HG03135 (cell line): ENCODE measurements around the gene ACSBG1.
A peak's percentile ranks its signal among the peaks of the same experiment; 100 is the strongest.
"Not testable (repeated sequence)": the region's sequence is repeated elsewhere in the genome, so short reads cannot be mapped to it uniquely, and the experiment has no call there.

Experiments
- ATAC-seq: cut with Tn5 transposase; IDR thresholded peaks from one replicate; pipeline ENCODE4 v1.9.1; 2021; ENCODE audit warnings: mild to moderate bottlenecking, moderate library complexity; ENCODE audit not compliant: unreplicated experiment

The ACSBG1 gene

GRCh38 chr15:78170848-78171773, 63.3 kb downstream of the ACSBG1 start:
- ATAC-seq, result no peak

- no peak for ATAC-seq
Observed at GRCh38 chr15:78168608-78169007, 65.8 kb downstream of the ACSBG1 start.

DNA sequence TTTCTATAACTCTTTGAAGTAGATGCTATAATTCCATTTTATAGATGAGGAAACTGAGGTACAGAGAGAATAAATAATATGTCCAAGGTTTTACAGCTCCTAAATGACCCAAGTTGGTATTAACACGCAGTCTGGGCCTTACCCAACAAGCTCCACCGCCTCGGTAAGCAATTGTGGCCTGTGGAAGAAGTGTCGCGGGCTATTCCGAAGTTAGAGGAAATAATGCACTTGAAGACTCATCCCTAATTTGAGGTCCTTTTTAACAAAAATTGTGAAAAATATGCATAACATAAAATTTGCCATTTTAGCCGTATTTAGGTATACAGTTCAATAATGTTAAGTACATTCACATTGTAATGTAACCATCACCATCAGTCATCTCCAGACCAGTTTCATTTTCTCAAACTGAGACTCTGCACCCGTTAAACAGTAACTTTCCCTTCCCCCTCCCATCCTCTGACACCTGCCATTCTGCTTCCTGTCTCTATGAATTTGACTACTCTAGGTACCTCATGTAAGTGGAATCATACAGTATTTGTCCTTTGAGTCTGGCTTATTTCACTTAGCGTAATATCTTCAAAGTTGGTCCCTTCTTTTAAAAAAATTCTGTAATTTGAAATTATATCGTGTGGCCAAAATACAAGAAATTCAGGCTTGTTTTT, 67.0 kb downstream of the ACSBG1 start:
- ATAC-seq, result peak; percentile 71

- ATAC-seq, result no peak
Observed at GRCh38 chr15:78164010-78164409, 70.4 kb downstream of the ACSBG1 start.

- no peak for ATAC-seq
Observed at GRCh38 chr15:78162038-78162437, 72.3 kb downstream of the ACSBG1 start.

DNA sequence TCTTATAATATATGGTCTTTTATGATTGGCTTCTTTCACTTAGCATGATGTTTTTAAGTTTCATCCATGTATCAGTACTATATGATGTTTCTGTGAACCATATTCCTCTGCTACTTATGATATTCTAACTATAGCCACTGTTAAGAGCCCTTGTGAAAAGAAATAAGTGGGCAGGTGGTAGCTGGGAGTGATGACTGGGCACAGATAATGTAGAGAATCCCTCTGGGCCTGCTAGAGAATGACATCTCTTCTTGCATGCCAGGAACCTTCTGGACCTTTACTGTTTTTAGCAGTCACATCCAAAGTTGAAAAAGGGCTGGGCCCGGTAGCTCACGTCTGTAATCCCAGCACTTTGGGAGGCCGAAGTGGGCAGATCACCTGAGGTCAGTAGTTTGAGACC, 75.0 kb downstream of the ACSBG1 start:
- ATAC-seq, result no peak

- no peak for ATAC-seq
Observed at GRCh38 chr15:78157203-78157602, 77.2 kb downstream of the ACSBG1 start.

- ATAC-seq, result no peak
Observed at GRCh38 chr15:78156653-78157052, 77.7 kb downstream of the ACSBG1 start.

DNA sequence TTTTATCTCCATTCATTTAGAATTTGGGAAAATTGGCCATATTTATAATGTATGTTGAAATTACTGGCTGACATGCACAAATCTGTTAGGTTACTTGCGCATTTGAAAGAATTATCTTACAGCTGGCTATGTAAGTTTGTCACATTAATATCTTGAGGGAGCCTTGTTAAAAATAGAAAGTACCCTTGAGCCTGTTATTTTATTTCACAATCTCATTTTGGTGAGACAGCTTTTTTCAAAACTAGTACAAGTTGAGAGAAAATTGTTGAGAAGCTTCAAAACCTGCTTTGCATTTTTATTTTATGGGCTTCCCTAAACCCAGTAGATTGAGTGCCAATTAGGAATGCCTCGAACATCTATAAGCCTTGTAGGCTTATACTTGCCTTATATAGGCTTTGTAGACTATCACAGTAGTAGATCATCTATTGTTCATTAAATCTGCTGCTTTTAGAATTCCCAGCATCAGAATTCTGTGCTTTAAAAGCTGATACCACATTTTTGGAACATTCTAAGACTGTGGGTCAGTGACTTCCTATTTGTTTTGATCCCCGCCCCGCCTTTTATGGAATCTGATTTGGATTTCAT, 78.9 kb downstream of the ACSBG1 start:
- no peak for ATAC-seq

DNA sequence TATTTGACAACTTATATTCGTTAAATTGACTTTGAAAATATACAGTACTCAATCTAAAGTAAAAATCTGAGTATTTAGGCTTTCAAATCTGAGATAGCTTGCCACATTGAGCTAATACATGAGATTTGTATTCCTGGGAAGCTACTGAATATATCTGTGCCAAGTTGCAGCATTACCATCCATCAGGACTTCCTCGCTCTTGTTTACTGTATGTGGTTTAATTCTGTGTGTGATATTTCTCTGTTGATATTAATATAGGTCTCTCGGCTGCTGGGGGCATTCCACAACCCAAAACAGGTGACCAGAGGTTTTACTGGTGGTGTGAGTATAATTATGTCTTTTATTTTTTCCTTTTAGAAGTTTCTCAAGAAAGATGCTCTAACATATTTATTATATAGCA, 79.4 kb downstream of the ACSBG1 start:
- no peak for ATAC-seq

DNA sequence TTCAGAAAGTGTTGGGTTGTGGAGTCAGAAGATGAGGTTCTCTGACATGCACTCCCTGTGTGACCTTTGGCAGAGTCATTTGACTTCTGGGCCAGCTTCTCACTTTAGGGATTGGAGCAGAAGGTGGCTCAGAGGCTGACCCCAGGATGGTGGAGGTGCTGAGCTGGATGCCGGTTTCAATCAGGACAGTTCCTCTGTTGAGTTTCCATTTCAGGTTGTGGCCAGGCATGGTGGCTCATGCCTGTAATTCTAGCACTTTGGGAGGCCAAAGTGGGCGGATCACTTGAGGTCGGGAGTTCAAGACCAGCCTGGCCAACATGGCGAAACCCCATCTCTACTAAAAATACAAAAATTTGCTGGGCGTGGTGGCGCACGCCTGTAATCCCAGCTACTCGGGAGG, 83.3 kb downstream of the ACSBG1 start:
- not testable (repeated sequence) for ATAC-seq

DNA sequence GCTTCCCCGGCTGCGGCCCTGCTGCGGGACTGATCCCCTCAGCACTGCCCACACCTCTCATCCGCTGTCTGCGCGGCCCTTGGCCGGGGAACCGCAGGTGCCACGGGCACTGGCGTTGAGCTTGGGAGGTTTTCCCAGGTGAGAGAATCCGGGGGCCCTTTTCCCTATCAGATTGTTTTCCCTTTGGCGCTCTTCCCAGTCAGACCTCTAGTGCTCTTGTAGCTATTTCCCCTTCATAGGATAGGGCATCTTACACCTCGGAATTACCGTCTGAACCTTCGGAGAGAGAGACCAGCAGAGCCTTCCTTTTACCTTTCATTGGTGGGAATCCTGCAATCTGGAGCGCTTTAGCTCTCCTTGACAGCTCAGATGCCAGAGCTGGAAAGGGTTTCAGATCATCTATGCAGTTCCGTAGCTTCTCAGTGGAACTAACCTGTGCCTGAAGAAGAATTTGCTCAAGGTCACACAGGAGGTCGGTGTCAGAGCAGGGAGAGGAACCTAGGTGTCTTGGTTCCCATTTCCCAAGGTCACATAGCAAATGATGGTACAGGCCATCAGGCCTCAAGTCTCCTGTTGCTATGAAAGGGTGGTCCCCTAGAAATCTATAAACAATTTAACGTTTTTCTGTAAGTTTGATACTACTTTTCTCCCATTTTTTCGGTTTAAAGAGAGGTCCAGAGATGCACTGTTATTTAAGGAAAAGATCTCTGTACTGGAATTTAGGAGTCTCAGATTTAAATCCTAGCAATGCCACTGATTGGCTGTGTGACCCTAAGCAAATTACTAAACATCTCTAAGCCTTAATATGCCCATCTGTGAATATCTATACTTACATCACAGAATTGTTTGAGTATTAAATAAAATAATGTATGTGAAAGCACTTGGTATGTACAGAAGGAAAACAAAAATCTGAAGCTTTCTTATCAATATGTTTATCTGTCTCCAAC, 84.3 kb downstream of the ACSBG1 start:
- ATAC-seq, result no peak

- peak; percentile 79 for ATAC-seq
Observed at GRCh38 chr15:78149068-78149804, 85.1 kb downstream of the ACSBG1 start, which contains the start of gene IDH3A. Gene IDH3A (plus strand): TSS chr15:78149362. CDS start chr15:78149404, 42 bp downstream.

DNA sequence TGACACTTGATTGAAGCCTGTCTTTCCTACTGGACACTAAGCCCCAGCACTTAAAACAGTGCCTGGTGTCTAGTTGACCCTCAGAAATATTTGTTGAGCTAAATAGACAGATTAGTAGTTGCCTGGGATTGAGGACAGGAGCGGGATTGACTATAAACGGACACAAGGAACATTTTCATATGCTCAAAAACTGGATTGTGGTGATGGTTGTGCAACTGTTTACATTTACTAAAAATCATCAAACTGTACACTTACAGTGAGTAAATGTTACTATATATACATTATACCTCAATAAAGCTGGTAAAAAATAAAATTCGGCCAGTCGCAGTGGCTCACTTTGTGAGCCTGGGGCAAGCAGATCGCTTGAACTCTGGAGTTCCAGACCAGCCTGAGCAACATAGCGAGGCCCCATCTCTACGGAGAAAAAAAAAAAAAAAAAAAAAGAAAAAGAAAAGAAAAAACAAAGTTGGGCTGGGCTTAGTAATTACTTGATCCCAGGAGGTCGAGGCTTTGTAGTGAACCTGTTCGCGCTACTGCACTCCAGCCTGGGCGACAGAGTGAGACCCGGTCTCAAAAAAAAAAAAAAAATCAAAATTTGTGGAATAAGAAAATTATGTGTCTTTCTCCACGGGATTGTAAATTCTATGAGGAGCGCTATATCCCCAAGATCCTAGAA, 85.8 kb downstream of the ACSBG1 start:
- ATAC-seq, result no peak

- ATAC-seq, result no peak
Observed at GRCh38 chr15:78147566-78147965, 86.8 kb downstream of the ACSBG1 start.

DNA sequence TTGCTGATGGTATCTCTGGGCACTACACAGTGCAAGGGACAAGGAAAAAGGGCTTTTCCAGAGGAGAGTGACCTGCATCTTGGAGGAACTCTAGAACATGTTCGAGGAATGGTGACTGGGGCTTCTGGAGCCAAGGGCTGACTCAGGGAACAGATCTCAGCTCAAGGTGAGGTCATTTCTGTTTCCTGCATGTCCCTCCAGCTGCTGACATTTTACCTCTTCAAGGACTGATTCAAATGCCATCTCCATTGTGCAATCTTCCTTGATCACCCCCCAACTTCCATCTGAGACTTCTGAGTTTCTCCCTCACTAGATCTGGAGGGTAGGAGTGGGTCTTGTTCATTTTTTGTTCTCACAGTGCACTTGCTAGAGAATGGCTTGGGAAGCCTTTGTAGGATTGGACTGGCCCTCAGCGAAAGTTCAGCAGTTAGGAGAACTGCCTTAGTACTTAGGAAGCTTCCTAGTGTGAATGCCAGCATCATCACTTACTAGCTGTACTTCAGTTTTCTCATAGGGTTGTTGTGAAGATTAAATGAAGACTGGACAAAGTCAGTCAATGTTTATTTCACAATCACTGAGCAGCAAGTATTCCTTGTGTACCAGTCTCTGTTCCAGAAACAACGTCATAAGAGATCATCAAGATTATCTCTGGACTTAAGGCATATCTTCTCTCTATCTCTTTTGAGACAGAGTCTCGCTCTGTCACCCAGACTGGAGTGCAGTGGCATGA, 87.8 kb downstream of the ACSBG1 start:
- no peak for ATAC-seq

DNA sequence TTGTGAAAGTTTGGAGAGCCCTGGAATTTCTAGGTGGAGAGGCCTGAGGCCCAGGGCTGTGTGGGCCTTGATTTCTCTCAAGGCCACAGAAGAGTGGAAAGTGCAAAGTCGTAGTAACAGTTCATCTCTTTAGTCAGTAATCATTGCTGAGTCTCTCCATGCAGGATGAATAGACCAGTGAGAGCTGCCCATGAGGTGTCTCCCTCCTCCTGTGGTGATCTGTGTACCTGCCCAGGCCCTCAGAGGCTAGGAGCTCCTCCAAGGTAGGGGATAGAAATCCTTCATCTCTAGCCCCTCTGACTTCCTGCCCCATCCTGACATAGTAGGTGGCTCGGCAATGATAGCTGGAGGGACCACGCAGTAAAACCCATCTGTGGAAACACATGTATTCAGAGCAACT, 92.0 kb downstream of the ACSBG1 start:
- ATAC-seq, result no peak

DNA sequence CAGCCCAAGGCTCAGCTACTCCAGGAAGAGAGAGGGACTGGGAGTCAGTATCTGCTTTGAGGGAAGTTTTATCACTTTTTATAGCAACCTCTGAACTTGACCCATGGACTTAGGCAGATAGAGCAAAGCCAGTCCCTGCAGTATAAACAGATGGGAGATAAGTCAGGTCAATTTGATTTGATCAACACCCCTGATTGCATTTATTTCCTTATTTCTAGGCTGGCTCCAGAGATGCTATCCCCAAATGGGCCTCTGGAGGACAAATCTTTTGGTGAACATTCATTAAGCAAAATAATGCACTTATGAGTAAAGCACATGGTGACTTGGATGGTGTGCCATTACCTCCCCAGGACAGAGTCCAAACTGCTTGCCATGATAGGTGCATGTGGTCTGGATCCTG, 94.1 kb downstream of the ACSBG1 start:
- no peak for ATAC-seq

DNA sequence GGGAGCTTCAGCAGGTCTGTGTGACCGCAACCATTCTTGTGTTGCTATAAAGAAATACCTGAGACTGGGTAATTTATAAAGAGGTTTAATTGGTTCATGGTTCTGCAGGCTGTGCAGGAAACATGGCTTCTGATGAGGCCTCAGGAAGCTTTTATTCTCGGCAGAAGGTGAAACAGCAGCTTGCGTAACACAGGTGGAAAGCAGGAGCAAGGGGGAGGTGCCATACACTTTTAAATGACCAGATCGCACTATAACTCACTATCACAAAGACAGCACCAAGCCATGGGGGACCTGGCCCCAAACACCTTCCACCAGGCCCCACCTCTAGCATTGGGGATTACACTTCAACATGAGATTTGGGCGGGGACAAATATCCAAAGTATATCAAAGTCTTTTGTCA, 94.8 kb downstream of the ACSBG1 start:
- no peak for ATAC-seq
